Esophagus (tissue), 2 donors: Measurements from ENCODE around the gene NSMF. TPM values are rescaled to one million over a fixed set of nuclear protein-coding genes. Genes with fewer than 3 reads are reported as not detected.

Source experiments
- H3K27ac ChIP-seq, 2 donors: one replicate each; pipeline ENCODE4 v1.5.1; 2013; ENCODE audit warnings: low read depth in 2 of 2, mild to moderate bottlenecking in 2 of 2, inconsistent platforms in 1 of 2, low read length in 1 of 2, moderate library complexity in 1 of 2
- H3K27me3 ChIP-seq, 2 donors: one replicate each; pipeline ENCODE4 v1.6.1; 2013; ENCODE audit warnings: low read length in 2 of 2, control low read depth in 1 of 2, mild to moderate bottlenecking in 1 of 2; ENCODE audit not compliant: insufficient read depth in 2 of 2, control insufficient read depth in 1 of 2
- H3K36me3 ChIP-seq, 2 donors: one replicate each; pipeline ENCODE4 v1.6.1; 2013; ENCODE audit warnings: low read length in 1 of 2; ENCODE audit not compliant: control insufficient read depth in 2 of 2, insufficient read depth in 2 of 2
- H3K4me1 ChIP-seq, 2 donors: one replicate each; pipeline ENCODE4 v1.6.1; 2013; ENCODE audit warnings: low read length in 1 of 2; ENCODE audit not compliant: control insufficient read depth in 2 of 2, insufficient read depth in 2 of 2
- H3K4me3 ChIP-seq, 2 donors: one replicate each; pipeline ENCODE4 v1.5.1; 2013; ENCODE audit warnings: low read length in 2 of 2, mild to moderate bottlenecking in 2 of 2, low read depth in 1 of 2, moderate library complexity in 1 of 2
- H3K9me3 ChIP-seq, 2 donors: one replicate each; pipeline ENCODE4 v1.6.1; 2013; ENCODE audit warnings: mild to moderate bottlenecking in 2 of 2, low read depth in 1 of 2, low read length in 1 of 2, moderate library complexity in 1 of 2; ENCODE audit not compliant: control insufficient read depth in 2 of 2, insufficient read depth in 1 of 2
- WGBS, 2 donors: extraction: QIAGEN DNeasy Blood & Tissue Kit; methylation state at CpG; one replicate each; pipeline ENCODE4 v1.1.7; 2013; 5-methylcytosine and 5-hydroxymethylcytosine counted together
- polyA plus RNA-seq, 2 donors: library from polyadenylated mRNA; stranded (reverse); fragments of 200-250 nt; gene quantifications; one replicate each; pipeline ENCODE4 v1.2.3, GENCODE V29; 2013
- donor health status: healthy with polysubstance abuse.
- donor health status: Bipolar disorder and iron deficiency.

NSMF gene
- polyA plus RNA-seq, 2 donors, result 20.7 to 26.1 TPM

DNA sequence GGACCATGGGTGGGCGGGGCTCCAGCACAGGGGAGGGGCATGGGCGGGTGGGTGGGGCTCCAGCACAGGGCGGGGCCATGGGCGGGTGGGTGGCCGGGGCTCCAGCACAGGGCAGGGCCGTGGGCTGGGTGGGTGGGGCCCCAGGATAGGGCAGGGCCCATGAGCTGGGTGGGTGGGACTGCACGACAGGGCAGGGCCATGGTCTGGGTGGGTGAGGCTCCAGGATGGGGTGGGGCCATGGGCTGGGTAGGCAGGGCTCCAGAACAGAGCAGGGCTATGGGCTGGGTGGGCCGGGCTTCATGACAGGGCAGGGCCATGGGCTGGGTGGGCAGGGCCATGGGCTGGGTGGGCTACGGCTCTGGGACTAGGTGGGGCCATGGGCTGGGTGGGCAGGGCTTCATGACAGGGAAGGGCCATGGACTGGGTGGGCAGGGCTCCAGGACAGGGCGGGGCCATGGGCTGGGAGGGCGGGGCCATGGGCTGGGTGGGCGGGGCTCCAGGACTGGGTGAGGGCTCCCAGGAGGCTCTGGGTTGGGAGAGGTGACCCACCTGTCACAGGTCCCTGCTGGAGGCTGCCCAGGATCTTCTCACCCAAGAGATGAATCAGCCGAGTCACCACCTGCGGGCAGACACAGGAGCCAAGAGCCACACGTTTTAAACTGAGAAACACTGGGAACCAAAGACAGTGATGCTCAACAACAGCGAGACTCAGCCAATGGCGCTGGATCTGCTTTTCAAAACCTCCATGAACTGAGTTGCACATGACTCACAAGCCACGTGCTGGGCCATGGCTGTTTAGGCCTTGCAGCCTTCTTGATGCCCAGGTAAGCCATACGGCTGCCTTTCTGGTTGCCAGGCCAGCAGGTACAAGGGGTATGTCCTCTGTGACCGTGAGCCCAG is 33.6 kb upstream of the NSMF start:
- Histone ChIP-seq H3K9me3 (no peaks in the 10 kb centered on the region), H3K27ac (no peak overlapping the region), H3K36me3 (no peaks in the 10 kb centered on the region), H3K4me1 (no peaks in the 10 kb centered on the region), H3K27me3 (no peaks in the 10 kb centered on the region), H3K4me3 (no peak overlapping the region)
- WGBS, 2 donors, result 76 to 78% methylated on average over 18 to 20 of the region's 20 CpGs

DNA sequence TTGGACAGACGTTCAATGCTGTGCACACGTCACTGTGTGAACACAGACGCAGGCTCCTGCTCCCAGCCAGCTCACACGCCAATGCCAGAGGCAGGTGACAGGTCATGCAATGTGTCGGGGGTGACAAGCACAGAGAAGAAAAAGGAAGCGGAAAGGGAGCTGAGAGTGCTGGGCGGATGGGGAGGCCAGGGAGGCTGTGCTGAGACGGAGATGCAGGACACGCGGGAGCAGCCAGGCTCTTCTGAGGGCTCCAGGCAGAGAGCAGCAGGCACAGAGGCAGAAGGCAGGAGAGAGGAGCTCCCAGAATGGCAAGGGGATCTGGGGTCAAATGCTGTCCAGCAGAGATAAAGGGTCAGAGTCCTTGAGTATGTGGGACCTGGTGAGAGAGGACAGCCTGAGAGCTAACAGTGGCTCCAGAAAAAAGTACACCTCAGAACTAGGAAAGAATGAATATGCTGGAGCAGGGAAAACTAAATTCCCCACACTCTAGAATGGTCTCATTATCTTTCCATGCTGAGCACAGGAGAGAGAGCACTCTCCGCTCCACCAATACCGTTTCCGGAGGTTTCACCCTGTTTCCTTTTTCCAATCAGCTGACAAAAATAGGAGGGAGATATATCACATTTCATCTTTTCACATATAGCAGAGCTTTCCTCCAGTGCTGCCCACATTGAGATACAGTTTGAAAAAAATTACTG is 32.8 kb upstream of the NSMF start:
- Histone ChIP-seq H3K4me3 (no peak overlapping the region), H3K4me1 (no peaks in the 10 kb centered on the region), H3K27me3 (no peaks in the 10 kb centered on the region), H3K27ac (no peak overlapping the region), H3K9me3 (no peaks in the 10 kb centered on the region), H3K36me3 (no peaks in the 10 kb centered on the region)
- WGBS, 2 donors, result 90 to 93% methylated on average over 13 of the region's 13 CpGs

DNA sequence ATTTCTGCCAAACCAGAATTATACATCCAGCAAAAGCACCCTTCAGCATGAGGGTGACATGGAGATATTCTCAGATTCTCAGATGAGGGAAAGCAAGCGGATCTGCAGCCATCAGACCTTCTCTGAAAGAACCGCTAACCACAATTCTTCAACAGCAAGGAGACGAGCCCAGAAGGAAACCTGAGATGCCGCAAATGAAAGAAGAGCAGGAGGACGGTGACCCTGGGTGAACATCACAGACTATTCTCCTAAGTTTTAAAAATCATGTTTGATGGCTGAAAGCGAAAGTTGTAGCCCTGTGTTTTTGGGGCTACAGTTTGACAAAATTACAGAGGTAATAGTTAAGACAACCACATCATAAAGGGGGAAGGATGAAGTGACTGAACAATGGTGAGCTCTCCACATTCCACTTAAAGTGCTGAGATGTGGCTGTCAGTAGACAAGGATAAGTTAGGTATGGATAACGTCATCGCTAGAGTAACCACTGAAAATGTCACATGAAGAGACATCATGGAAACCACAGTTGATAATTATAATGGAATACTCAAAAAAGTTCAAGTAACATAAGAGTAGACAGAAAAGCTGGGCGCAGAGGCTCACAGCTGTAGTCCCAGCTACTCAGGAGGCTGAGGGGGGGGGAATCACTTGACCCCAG is 31.5 kb upstream of the NSMF start:
- Histone ChIP-seq H3K36me3 (no peaks in the 10 kb centered on the region), H3K27me3 (no peaks in the 10 kb centered on the region)
- 86 to 89% methylated on average over 9 of the region's 9 CpGs for WGBS, 2 donors

DNA sequence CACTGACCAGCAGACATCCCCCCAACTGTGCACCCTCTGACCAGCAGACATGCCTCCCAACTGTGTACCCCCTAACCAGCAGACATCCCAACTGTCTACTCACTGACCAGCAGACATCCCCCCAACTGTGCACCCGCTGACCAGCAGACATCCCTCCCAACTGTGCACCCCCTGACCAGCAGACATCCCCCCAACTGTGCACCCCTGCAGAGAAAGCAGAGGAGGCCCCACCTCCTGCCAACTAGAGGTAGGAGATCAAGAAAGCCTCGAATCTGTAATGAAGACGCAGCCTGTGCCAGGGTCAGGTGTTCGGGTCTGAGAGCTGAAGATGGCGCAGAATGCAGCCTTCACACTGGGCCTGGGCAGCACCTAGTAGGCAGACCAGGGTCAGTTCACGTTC is 29.8 kb upstream of the NSMF start:
- no peaks in the 10 kb centered on the region for H3K36me3 ChIP-seq
- WGBS, 2 donors, result 91 to 93% methylated on average over 6 of the region's 6 CpGs
- H3K27ac ChIP-seq, result no peak overlapping the region
- no peak overlapping the region for H3K4me3 ChIP-seq
- no peaks in the 10 kb centered on the region for H3K9me3 ChIP-seq
- no peaks in the 10 kb centered on the region for H3K27me3 ChIP-seq
- no peaks in the 10 kb centered on the region for H3K4me1 ChIP-seq

More for the DNA sequence above, 31.5 kb upstream of the NSMF start:
- H3K4me3 ChIP-seq, result no peak overlapping the region
- H3K9me3 ChIP-seq, result no peaks in the 10 kb centered on the region
- no peaks in the 10 kb centered on the region for H3K4me1 ChIP-seq
- H3K27ac ChIP-seq, result no peak overlapping the region

DNA sequence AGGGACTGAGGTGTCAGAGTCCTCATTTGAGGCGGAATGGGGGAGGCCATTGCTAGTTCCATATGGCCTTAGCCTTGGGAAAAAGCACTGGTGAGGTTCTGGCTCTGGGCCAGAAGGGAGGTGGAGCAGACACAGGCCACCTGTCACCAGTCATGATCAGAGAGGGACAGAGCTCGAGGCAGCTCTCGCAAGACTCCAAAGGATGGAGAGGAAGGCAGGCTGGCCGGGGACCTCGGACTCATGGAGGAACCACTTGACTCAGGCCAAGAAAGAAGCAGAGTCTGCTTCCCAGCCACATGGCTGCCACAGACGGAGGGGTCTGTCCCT is 29.2 kb upstream of the NSMF start:
- H3K27me3 ChIP-seq, result no peaks in the 10 kb centered on the region
- H3K4me1 ChIP-seq, result no peaks in the 10 kb centered on the region
- WGBS, 2 donors, result 63 to 81% methylated on average over 6 of the region's 6 CpGs
- no peak overlapping the region for H3K27ac ChIP-seq
- H3K36me3 ChIP-seq, result no peaks in the 10 kb centered on the region
- H3K4me3 ChIP-seq, result no peak overlapping the region
- H3K9me3 ChIP-seq, result no peaks in the 10 kb centered on the region

DNA sequence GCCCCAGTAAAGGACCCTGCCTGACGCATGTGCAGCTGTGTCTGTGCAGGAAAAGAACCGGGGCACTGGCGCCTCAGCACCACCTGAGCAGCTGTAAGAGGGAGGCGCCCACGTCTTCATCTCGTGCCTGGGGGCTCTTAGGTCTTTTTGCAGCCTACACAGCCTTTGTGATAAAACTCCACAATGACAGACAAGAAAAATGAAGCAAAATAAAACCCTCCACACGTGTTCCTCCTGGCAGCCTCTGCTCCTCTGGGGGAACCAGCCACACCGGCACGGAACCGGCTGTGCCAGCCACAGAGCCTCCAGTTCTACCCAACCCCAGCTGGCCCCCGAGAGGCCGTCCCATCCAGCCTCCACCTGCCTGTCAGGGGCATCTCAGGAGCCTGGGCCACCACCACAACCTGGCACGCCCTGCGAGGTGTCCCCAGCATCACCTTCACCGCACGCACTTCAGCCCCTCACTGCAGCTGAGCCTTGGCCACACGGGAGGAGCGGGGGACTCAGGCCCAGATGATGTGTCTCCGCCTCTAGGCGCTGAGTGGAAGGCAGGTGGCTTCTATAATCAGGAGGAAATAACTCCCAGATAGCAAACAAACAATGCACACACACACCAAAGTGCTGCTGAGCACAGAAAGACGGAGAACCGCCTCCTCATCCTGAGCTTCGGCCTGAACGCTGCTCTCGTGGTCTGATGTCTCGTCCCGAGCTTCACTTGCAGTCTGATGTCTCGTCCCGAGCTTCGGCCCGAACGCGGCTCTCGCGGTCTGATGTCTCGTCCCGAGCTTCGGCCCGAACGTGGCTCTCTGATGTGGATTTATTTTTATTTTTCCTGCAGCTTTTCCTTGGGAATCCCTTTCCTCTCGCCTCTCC is 28.6 kb upstream of the NSMF start:
- WGBS, 2 donors, result 61 to 72% methylated on average over 41 of the region's 41 CpGs
- Histone ChIP-seq H3K9me3 (no peaks in the 10 kb centered on the region), H3K36me3 (no peaks in the 10 kb centered on the region), H3K4me1 (no peaks in the 10 kb centered on the region), H3K27me3 (no peaks in the 10 kb centered on the region), H3K4me3 (no peak overlapping the region), H3K27ac (no peak overlapping the region)

DNA sequence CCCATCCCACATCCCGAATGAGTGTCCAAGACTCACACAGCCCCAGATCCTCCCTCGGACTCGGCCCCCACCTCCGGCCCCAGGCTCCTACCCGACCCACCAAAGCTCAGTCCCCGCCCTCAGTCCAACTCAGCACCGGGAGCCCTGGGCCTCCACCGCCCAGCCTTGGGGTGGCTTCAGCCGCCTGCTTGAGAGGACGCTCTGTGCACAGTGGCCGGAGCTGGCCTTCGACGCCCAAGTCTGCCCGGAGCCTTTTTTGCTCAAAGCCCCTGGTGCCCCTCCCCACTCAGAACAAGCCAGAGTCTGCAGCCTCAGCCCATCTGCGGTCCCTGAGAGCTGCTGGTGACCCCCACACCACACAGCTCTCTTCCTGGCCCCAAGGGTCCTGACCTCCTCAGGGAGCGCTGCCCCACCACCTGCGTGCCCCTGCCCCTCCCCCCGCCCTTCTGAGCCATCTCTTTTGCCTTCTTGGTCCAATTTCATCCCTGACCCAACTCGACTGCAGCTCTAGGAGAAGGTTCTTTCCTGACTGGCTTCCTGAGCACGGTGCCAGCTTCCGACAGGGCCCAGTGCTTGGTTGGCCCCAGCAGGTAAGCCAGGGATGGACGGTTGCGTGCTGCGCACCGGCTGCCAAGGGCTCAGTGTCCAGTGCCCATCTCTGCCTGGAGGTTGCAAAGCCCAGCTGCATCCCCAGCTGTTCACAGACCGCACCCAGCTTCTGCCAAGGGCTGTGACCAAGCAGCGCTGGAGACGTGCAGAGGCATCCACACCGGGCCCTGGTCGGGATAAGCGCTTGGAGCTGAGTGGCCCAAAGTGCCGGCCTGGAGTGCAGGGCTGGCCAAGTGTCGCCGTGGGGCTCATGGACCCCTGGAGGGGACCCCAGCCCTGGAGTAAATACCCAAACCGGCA is 27.7 kb upstream of the NSMF start:
- H3K27ac ChIP-seq, result no peak overlapping the region
- H3K9me3 ChIP-seq, result no peaks in the 10 kb centered on the region
- 79 to 83% methylated on average over 35 of the region's 35 CpGs for WGBS, 2 donors
- no peaks in the 10 kb centered on the region for H3K36me3 ChIP-seq
- no peaks in the 10 kb centered on the region for H3K4me1 ChIP-seq
- H3K27me3 ChIP-seq, result no peaks in the 10 kb centered on the region
- H3K4me3 ChIP-seq, result no peak overlapping the region

DNA sequence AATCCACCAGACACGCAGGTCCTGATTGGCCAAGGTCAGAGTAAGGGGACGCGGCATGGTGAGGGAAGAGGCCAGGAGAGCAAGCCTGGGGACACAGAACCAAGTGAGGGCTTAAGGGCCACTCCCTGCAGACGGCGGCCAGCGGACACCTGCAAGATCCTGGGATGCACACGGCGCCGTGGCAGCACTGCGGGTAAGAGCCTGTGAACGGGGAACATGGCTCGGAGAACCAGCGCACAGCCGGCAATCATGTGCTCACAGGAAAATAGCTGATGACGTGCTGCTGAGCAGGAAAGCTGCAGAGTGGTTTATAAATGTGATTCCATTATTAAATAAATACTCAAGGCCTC is 27.0 kb upstream of the NSMF start:
- Histone ChIP-seq H3K36me3 (no peaks in the 10 kb centered on the region), H3K9me3 (no peaks in the 10 kb centered on the region), H3K27me3 (no peaks in the 10 kb centered on the region), H3K4me1 (no peaks in the 10 kb centered on the region), H3K27ac (no peak overlapping the region), H3K4me3 (no peak overlapping the region)
- WGBS, 2 donors, result 89 to 91% methylated on average over 15 of the region's 15 CpGs
